ENCODE data around the gene USP46.

USP46 gene

DNA sequence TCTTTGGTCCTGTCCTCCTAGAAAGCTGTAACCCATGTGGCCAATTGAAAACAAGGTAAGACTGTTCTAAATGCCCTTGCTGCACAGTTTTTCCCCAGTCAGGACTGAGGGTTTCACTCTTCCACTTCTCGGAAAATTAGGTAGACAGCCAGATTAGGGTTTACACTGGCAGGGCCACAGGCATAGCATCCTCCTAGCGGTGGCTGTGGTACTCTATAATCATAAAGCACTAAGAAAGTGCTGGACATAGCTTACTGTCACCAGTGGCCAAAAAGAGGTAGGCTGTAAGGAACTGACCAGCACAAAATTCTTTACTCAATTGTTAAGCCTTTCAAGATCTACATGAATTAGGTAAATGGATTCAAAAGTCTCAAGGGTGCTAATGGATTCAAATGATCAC is 11.6 kb upstream of the USP46 start:
- DNase-seq (ENCODE audit: low read depth) = no peak
- no peak for TF ChIP-seq CTCF (conservative IDR thresholded peaks at IDR 0.05; ENCODE audit: low read depth, low read length)
- no peak overlapping the region for H3K4me3 ChIP-seq (ENCODE audit: low read length)

- DNase-seq (ENCODE audit: low read depth) = no peak
- no peak overlapping the region for H3K4me3 ChIP-seq (ENCODE audit: low read length)
- no peak for TF ChIP-seq CTCF (conservative IDR thresholded peaks at IDR 0.05; ENCODE audit: low read depth, low read length)
Measured at GRCh38 chr4:52670121-52670520, 11.0 kb upstream of the USP46 start.

GRCh38 chr4:52665592-52665991 is 6.5 kb upstream of the USP46 start:
- no peak overlapping the region for H3K4me3 ChIP-seq (ENCODE audit: low read length)
- peak; percentile 12 for TF ChIP-seq CTCF (conservative IDR thresholded peaks at IDR 0.05; ENCODE audit: low read depth, low read length)
- no peak for DNase-seq (ENCODE audit: low read depth)

DNA sequence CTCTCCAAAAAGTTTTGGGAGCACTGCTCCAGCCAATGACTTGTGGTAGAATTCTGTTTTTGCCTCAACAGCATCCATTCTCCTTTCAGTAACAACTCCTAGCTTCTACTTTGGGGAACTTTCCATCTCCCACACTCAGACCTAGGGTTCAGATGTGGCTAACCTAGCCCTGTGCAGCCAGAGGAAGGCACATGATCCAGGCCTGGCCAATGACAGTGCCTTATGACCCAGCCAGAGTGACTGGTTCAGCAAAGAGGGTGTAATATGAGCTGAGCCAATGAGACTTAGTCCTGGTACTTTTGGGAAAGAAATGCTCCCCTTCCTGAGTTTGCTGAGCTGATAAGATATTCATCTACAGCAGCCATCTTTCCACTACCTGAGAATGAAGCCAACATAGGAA is 5.4 kb upstream of the USP46 start:
- H3K4me3 ChIP-seq (ENCODE audit: low read length) = no peak overlapping the region
- DNase-seq (ENCODE audit: low read depth) = no peak
- no peak for TF ChIP-seq CTCF (conservative IDR thresholded peaks at IDR 0.05; ENCODE audit: low read depth, low read length)

DNA sequence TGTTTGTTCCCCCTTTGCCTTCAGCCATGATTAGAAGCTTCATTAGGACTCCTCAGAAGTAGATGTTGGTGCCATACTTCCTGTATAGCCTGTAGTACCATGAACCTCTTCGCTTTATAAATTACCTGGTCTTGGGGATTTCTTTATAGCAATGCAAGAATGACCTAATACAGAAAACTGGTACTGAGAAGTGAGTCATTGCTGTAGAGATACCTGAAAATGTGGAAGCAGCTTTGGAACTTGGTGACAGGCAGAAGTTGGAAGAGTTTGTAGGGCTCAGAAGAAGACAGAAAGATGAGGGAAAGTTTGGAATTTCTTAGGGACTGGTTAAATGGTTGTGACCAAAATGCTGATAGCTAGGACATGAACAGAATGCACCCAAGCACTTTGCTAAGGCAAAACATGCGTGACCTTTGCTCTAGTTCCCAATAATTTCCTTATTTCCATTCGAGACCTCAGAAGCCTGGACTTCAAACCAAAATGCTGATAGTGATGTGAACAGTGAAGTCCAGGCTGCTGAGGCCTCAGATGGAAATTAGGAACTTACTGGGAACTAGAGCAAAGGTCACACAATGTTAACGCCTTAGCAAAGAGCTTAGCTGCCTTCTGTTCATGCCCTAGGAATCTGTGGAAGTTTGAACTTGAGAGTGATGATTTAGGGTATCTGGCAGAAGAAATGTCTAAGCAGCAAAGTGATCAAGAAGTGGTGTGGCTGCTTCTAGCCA is 3.0 kb upstream of the USP46 start:
- no peak overlapping the region for H3K4me3 ChIP-seq (ENCODE audit: low read length)
- no peak for DNase-seq (ENCODE audit: low read depth)
- TF ChIP-seq CTCF (conservative IDR thresholded peaks at IDR 0.05; ENCODE audit: low read depth, low read length) = no peak

- H3K4me3 ChIP-seq (ENCODE audit: low read length) = no peak overlapping the region
Measured at GRCh38 chr4:52660643-52661042, 1.5 kb upstream of the USP46 start.

More at GRCh38 chr4:52660643-52661042, 1.5 kb upstream of the USP46 start:
- DNase-seq (ENCODE audit: low read depth) = no peak
- no peak for TF ChIP-seq CTCF (conservative IDR thresholded peaks at IDR 0.05; ENCODE audit: low read depth, low read length)
